ENCODE results near the gene RARB.

DNA sequence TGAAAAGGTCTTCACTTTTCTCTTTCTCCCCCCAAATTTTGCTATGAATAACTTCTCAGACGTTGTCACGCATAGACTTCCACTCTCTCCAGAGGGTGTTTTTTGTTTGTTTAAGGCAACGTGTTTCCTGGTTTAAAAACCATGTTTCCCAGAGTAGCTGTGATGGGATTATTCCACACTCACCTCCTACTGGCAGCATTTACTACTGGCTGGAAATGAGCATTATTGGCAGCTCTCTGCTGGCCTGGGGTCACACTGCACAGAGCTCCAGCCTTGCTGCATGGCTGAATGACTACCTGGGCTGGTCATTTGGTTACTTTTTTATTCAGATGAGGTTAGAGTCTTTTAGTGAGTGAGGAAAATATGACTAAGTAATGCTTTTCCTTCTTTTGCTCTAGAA is 65.2 kb downstream of the RARB start:
- no peak for TF ChIP-seq POLR2AphosphoS5 (IDR thresholded peaks at IDR 0.05; ENCODE audit: insufficient read depth in 1 of 2, low read depth in 1 of 2)
- no peak for TF ChIP-seq POLR2A (IDR thresholded peaks at IDR 0.05)
- TF ChIP-seq, protein P1, sequence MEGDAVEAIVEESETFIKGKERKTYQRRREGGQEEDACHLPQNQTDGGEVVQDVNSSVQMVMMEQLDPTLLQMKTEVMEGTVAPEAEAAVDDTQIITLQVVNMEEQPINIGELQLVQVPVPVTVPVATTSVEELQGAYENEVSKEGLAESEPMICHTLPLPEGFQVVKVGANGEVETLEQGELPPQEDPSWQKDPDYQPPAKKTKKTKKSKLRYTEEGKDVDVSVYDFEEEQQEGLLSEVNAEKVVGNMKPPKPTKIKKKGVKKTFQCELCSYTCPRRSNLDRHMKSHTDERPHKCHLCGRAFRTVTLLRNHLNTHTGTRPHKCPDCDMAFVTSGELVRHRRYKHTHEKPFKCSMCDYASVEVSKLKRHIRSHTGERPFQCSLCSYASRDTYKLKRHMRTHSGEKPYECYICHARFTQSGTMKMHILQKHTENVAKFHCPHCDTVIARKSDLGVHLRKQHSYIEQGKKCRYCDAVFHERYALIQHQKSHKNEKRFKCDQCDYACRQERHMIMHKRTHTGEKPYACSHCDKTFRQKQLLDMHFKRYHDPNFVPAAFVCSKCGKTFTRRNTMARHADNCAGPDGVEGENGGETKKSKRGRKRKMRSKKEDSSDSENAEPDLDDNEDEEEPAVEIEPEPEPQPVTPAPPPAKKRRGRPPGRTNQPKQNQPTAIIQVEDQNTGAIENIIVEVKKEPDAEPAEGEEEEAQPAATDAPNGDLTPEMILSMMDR (IDR thresholded peaks at IDR 0.05) = no peak

Measured in vagina (tissue), 2 donors.